ENCODE measurements around the gene CSRNP3.

GRCh38 chr2:165536851-165537499 is 67.5 kb downstream of the CSRNP3 start:
- no peak for TF ChIP-seq CTCF (IDR thresholded peaks at IDR 0.05)
- TF ChIP-seq POLR2A (IDR thresholded peaks at IDR 0.05) = no peak

All from right lobe of liver (tissue), 4 donors.